ENCODE measurements around the gene MYH11.

Gene MYH11

DNA sequence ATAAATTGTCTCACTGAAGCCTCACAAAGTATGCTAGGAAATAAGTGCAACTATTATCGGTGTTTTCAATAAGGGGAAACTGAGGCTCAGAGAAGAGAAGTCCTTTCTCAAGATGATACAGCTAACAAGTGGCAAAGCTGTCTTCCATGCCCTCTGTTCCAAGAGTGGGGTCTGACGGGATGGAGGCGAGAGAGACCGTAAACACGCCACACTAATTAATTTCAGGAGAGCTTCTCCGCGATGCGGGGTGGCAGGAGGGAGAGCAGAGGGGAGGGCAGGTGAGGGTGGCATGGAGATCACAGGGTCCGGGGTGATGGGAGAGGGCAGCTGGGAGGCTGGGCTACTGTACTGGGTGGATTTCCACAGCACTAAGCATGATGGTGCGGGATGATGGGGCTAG is 80.3 kb downstream of the MYH11 start:
- H3K27ac ChIP-seq = no peak overlapping the region
- TF ChIP-seq, protein P1, sequence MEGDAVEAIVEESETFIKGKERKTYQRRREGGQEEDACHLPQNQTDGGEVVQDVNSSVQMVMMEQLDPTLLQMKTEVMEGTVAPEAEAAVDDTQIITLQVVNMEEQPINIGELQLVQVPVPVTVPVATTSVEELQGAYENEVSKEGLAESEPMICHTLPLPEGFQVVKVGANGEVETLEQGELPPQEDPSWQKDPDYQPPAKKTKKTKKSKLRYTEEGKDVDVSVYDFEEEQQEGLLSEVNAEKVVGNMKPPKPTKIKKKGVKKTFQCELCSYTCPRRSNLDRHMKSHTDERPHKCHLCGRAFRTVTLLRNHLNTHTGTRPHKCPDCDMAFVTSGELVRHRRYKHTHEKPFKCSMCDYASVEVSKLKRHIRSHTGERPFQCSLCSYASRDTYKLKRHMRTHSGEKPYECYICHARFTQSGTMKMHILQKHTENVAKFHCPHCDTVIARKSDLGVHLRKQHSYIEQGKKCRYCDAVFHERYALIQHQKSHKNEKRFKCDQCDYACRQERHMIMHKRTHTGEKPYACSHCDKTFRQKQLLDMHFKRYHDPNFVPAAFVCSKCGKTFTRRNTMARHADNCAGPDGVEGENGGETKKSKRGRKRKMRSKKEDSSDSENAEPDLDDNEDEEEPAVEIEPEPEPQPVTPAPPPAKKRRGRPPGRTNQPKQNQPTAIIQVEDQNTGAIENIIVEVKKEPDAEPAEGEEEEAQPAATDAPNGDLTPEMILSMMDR (IDR thresholded peaks at IDR 0.05) = no peak
- TF ChIP-seq ZFX (IDR thresholded peaks at IDR 0.05; ENCODE audit: borderline replicate concordance) = no peak

DNA sequence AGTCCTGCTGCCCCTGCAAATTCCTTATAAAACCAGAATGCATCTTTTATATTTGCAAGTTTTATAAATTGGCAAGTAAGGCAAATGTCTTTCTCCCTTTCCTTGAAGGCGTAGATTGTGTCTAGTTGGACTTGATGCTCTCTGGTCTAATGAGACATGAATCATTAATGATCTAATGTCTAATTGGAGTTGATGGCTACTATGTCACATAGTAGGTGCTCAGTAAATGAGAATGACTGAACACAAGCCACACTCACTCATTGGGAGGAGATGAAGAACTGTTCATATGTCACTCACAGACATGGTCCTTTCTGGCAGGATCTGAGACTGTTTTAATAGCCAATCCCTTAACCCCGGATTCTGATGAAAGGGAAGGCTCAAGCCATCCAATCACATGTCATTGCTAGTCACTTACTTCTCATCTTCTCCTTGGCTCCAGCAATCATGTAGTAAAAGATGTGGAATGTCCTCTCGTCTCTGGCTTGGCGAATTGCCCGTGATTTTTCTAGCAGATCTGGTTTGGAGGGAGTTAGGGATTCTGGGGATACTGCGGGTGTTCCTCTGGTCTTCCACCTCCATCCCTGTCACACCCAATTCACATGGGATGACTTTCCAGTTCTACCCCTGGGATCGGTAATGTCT is 81.0 kb downstream of the MYH11 start:
- TF ChIP-seq, protein P1 (IDR thresholded peaks at IDR 0.05) = no peak
- TF ChIP-seq ZFX (IDR thresholded peaks at IDR 0.05; ENCODE audit: borderline replicate concordance) = no peak
- no peak overlapping the region for H3K27ac ChIP-seq

DNA sequence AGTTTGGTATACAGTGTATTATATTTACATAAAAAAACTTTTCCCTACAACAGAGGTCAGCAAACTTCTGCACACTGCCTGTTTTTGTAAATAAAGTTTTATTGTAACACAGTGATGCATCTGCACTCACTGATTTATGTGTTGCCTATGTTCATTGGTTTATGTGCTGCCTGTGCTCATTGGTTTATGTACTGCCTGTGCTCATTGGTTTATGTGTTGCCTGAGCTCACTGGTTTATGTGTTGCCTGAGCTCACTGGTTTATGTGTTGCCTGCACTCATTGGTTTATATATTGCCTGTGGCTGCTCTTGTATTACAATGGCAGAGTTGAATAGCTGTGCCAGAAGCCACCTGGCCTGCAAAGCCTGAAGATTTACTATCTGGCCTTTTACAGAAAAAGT is 81.6 kb downstream of the MYH11 start:
- no peak for TF ChIP-seq ZFX (IDR thresholded peaks at IDR 0.05; ENCODE audit: borderline replicate concordance)
- TF ChIP-seq, protein P1 (IDR thresholded peaks at IDR 0.05) = no peak

DNA sequence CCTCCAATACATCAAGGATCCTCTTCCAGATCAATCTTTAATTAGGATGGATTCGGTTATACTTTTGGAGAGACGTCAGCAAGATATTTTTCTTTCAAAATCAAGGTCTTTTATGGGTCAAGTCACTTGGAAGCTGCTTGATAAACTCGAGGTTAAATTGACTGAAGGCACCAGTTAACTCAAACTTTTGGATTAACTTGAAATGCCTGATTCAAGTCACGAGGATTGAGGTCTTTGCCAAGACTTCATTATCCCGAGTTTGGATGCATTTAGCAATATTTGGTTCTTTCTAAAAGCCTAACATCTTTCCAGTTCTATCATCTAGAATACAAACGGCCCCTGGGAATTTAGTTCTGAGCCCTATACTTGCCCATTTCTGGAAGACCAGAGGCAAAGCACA is 82.9 kb downstream of the MYH11 start:
- H3K27ac ChIP-seq = no peak overlapping the region
- TF ChIP-seq, protein P1 (IDR thresholded peaks at IDR 0.05) = no peak

More for the DNA sequence above, 81.6 kb downstream of the MYH11 start:
- no peak overlapping the region for H3K27ac ChIP-seq

DNA sequence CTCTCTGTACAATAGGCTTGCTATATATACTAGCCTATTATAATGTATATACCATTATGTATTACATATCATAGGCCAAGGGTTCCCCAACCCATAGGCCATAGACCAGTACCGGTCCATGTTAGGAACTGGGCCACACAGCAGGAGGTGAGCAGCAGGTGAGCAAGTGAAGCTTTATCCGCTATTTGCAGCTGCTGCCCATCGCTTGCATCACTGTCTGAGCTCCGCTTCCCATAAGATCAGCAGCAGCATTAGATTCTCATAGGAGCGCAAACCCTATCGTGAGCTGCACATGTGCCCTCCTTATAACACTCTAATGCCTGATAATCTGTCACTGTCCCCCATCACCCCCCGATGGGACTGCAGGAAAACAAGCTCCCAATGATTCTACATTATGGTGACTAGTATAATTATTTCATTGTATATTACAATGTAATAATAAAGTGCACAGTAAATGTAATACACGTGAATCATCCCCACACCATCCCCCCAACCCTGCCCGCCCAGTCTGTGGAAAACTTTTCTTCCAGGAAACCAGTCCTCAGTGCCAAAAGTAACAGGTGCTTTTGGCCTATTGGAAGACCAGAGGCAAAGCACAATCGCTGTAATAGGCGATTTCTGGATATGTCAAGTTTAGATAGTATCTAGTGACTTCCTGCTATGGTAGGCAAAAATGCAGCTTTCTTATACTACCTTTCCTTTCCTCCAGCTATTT is 84.1 kb downstream of the MYH11 start:
- no peak for TF ChIP-seq ZFX (IDR thresholded peaks at IDR 0.05; ENCODE audit: borderline replicate concordance)
- TF ChIP-seq, protein P1 (IDR thresholded peaks at IDR 0.05) = no peak
- H3K27ac ChIP-seq = no peak overlapping the region

DNA sequence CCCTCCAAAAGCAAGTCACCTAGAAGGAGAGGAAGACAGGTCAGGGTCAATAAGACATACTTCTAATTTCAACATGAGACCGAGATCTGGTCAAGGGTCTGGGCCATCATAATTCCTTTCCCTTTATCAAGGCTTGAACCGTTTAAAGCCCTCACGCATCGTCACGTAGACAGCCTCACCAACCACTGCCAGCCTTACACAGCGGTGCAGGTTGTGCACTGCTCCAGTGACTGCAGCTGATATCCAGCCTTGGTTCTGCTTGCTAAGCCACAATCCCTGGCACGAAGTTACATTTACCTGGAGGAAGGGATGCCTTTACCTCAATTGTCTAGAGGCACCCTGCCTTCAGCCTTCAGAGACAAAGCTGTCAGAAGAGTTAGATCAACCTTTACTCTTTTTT is 85.1 kb downstream of the MYH11 start:
- TF ChIP-seq, protein P1 (IDR thresholded peaks at IDR 0.05) = no peak
- TF ChIP-seq ZFX (IDR thresholded peaks at IDR 0.05; ENCODE audit: borderline replicate concordance) = no peak
- no peak overlapping the region for H3K27ac ChIP-seq

DNA sequence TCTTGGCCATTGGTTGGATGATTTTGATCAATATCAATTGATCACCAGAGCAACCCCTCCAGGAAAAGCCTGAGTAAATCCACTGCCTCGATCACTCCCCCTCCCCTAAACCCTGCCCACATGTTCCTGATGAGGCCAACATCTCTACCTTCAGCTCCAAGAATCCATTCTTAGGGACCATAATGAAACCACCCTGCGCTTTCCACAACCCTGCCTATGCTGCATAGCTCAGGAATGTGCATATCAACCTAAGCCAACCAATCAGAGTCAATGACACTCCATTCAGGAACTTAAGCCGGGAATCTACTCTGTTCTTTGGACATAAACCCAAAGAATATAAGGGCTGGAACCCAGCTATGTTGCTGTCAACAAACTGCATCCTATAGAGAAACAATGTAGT is 86.3 kb downstream of the MYH11 start:
- no peak overlapping the region for H3K27ac ChIP-seq
- TF ChIP-seq ZFX (IDR thresholded peaks at IDR 0.05; ENCODE audit: borderline replicate concordance) = no peak
- TF ChIP-seq, protein P1 (IDR thresholded peaks at IDR 0.05) = no peak
